SK-N-SH (cell line): ENCODE measurements around the gene ANKRD39. TPM values are rescaled to one million over a fixed set of nuclear protein-coding genes. Genes with fewer than 3 reads are reported as not detected.
"Not testable (repeated sequence)": the region's sequence is repeated elsewhere in the genome, so short reads cannot be mapped to it uniquely, and the experiment has no call there.

Experiments
- CTCF ChIA-PET: fragments of 300-600, 350-600 bp; formaldehyde crosslinking; extraction: SDS; loops from one replicate; lab custom pipeline; 2021; lab: Yijun Ruan, JAX
- POLR2A ChIA-PET: fragments of 350-600 bp; sonication (Branson Sonifier 250); formaldehyde crosslinking; extraction: SDS; loops from one replicate; lab custom pipeline; 2020; ENCODE audit warnings: antibody characterized with exemption, inconsistent platforms; lab: Yijun Ruan, JAX
- DNase-seq: peaks from one replicate; pipeline ENCODE4 v3.0.0; 2012
- H2AFZ ChIP-seq: fragments of 200-600 bp; sonication (generic); 2 replicates; pipeline ENCODE4 v1.8.1; 2016; ENCODE audit warnings: antibody characterized with exemption, mild to moderate bottlenecking, low read depth
- H3F3A ChIP-seq: fragments of 200-600 bp; sonication (generic); replicated peaks from 2 replicates; pipeline ENCODE3; 2016; ENCODE audit warnings: antibody characterized with exemption, mild to moderate bottlenecking; ENCODE audit not compliant: insufficient read depth
- H3K27ac ChIP-seq, 2 experiments: fragments of 200-500 bp in 1 of 2; fragments of 200-600 bp in 1 of 2; sonication (Bioruptor generic) in 1 of 2; sonication (generic), shearing (Covaris generic) in 1 of 2; 2 replicates each; pipeline versions ENCODE4 v1.5.1 to v1.6.1; 2014 to 2016; ENCODE audit warnings: low read depth in 2 of 2, inconsistent platforms in 1 of 2, low read length in 1 of 2, mild to moderate bottlenecking in 1 of 2, mixed read lengths in 1 of 2
- H3K27me3 ChIP-seq: fragments of 200-600 bp; sonication (generic), shearing (Covaris generic); 2 replicates; pipeline ENCODE4 v1.6.1; 2016; ENCODE audit warnings: mixed run types; ENCODE audit not compliant: insufficient read depth
- H3K36me3 ChIP-seq, 2 experiments: fragments of 200-500 bp in 1 of 2; fragments of 200-600 bp in 1 of 2; sonication (Bioruptor generic) in 1 of 2; sonication (generic) in 1 of 2; replicated peaks in 1 of 2; 2 replicates each; pipeline versions ENCODE3 to v1.5.1; 2014 to 2016; ENCODE audit warnings: low read length in 1 of 2, mild to moderate bottlenecking in 1 of 2; ENCODE audit not compliant: insufficient read depth in 2 of 2, control insufficient read depth in 1 of 2
- H3K4me1 ChIP-seq, 2 experiments: fragments of 200-500 bp in 1 of 2; fragments of 200-600 bp in 1 of 2; sonication (Bioruptor generic) in 1 of 2; sonication (generic), shearing (Covaris generic) in 1 of 2; 2 replicates each; pipeline versions ENCODE4 v1.5.1 to v1.6.1; 2014 to 2016; ENCODE audit warnings: low read depth in 1 of 2, low read length in 1 of 2, mixed run types in 1 of 2; ENCODE audit not compliant: insufficient read depth in 2 of 2, control insufficient read depth in 1 of 2
- H3K4me2 ChIP-seq: fragments of 200-600 bp; sonication (generic), shearing (Covaris generic); 2 replicates; pipeline ENCODE4 v1.6.1; 2017; ENCODE audit warnings: mixed run types
- H3K4me3 ChIP-seq, 2 experiments: fragments of 200-500 bp in 1 of 2; fragments of 200-600 bp in 1 of 2; sonication (Bioruptor generic) in 1 of 2; sonication (generic), shearing (Covaris generic) in 1 of 2; 2 replicates each; pipeline versions ENCODE4 v1.5.1 to v1.8.1; 2014 to 2016; ENCODE audit warnings: low read depth in 2 of 2, inconsistent platforms in 1 of 2, low read length in 1 of 2, mild to moderate bottlenecking in 1 of 2, mixed read lengths in 1 of 2, moderate library complexity in 1 of 2
- H3K79me2 ChIP-seq: fragments of 200-600 bp; sonication (generic); 2 replicates; pipeline ENCODE4 v1.8.1; 2017; ENCODE audit warnings: mild to moderate bottlenecking; ENCODE audit not compliant: insufficient read depth
- H3K9ac ChIP-seq: fragments of 200-600 bp; sonication (generic); 2 replicates; pipeline ENCODE4 v1.6.1; 2017; ENCODE audit warnings: mixed run types
- H3K9me2 ChIP-seq: fragments of 200-600 bp; sonication (generic); 2 replicates; pipeline ENCODE4 v1.6.1; 2017; ENCODE audit warnings: mixed run types
- H3K9me3 ChIP-seq: fragments of 200-600 bp; sonication (generic); 2 replicates; pipeline ENCODE4 v1.6.1; 2017; ENCODE audit warnings: mixed run types, mild to moderate bottlenecking, moderate library complexity
- H4K20me1 ChIP-seq: fragments of 200-600 bp; sonication (generic); 2 replicates; pipeline ENCODE4 v1.6.1; 2017; ENCODE audit warnings: mild to moderate bottlenecking, mixed run types; ENCODE audit not compliant: insufficient read depth
- ELF1 ChIP-seq: IDR thresholded peaks from 2 replicates; pipeline ENCODE4 v1.4.0; 2012
- EP300 ChIP-seq, 2 experiments: IDR thresholded peaks; 2 replicates each; pipeline versions ENCODE4 v1.4.0 to v1.6.1; 2012; ENCODE audit warnings: borderline replicate concordance in 1 of 2, low read depth in 1 of 2, low read length in 1 of 2
- FOSL2 ChIP-seq: IDR thresholded peaks from 2 replicates; pipeline ENCODE4 v1.4.0; 2012; ENCODE audit warnings: low read depth, mild to moderate bottlenecking, moderate library complexity, borderline replicate concordance
- GATA2 ChIP-seq: sonication (generic); formaldehyde crosslinking; IDR thresholded peaks from 2 replicates; pipeline ENCODE4 v1.5.0; 2020; ENCODE audit warnings: mild to moderate bottlenecking, missing genetic modification reagents
- MXI1 ChIP-seq: IDR thresholded peaks from 2 replicates; pipeline ENCODE4 v1.6.1; 2012; ENCODE audit warnings: mild to moderate bottlenecking, low read depth, low read length, improper control_type of control experiment
- NFIC ChIP-seq: IDR thresholded peaks from 2 replicates; pipeline ENCODE4 v1.4.0; 2012; ENCODE audit warnings: borderline replicate concordance
- NRF1 ChIP-seq: IDR thresholded peaks from 2 replicates; pipeline ENCODE4 v1.6.1; 2012; ENCODE audit warnings: low read depth, mild to moderate bottlenecking, low read length
- POLR2AphosphoS5 ChIP-seq: IDR thresholded peaks from 2 replicates; pipeline ENCODE4 v1.6.1; 2012; ENCODE audit warnings: low read depth, low read length
- RAD21 ChIP-seq: IDR thresholded peaks from 2 replicates; pipeline ENCODE4 v1.6.1; 2012; ENCODE audit warnings: mild to moderate bottlenecking, low read length
- RFX5 ChIP-seq: IDR thresholded peaks from 2 replicates; pipeline ENCODE4 v1.6.1; 2012; ENCODE audit warnings: mild to moderate bottlenecking, improper control_type of control experiment, low read length
- RXRA ChIP-seq: IDR thresholded peaks from 2 replicates; pipeline ENCODE4 v1.4.0; 2012; ENCODE audit warnings: low read depth, mild to moderate bottlenecking, borderline replicate concordance
- SMC3 ChIP-seq: IDR thresholded peaks from 2 replicates; pipeline ENCODE4 v1.6.1; 2012; ENCODE audit warnings: low read depth, low read length, improper control_type of control experiment
- TAF1 ChIP-seq: IDR thresholded peaks from 2 replicates; pipeline ENCODE4 v1.6.1; 2012; ENCODE audit warnings: low read depth, mild to moderate bottlenecking, low read length, moderate library complexity, borderline replicate concordance
- TCF12 ChIP-seq: IDR thresholded peaks from 2 replicates; pipeline ENCODE4 v1.4.0; 2012
- YY1 ChIP-seq: IDR thresholded peaks from 2 replicates; pipeline ENCODE4 v1.4.0; 2012; ENCODE audit warnings: low read depth, mild to moderate bottlenecking
- WGBS: methylation state at CpG from one replicate; pipeline ENCODE4 v1.1.6; 2017; ENCODE audit warnings: low lambda C conversion rate; 5-methylcytosine and 5-hydroxymethylcytosine counted together
- polyA plus RNA-seq, 3 experiments: library from polyadenylated mRNA; depleted of rRNA; stranded (reverse); fragments of >200 nt; gene quantifications; 2 replicates each; pipeline ENCODE4 v1.2.3, GENCODE V29; 2012
- TF ChIP-seq, protein P1 (sequence below): IDR thresholded peaks from 2 replicates; pipeline ENCODE4 v1.4.0; 2012; ENCODE audit warnings: low read depth, borderline replicate concordance
- TF ChIP-seq, protein P2 (sequence below): IDR thresholded peaks from 2 replicates; pipeline ENCODE4 v1.4.0; 2012; ENCODE audit warnings: low read depth
- TF ChIP-seq, protein P3 (sequence below): IDR thresholded peaks from 2 replicates; pipeline ENCODE4 v1.4.0; 2012; ENCODE audit warnings: low read depth, borderline replicate concordance
- TF ChIP-seq, protein P4 (sequence below): fragments of 150-350 bp; IDR thresholded peaks from 2 replicates; pipeline ENCODE4 v1.6.1; 2016; ENCODE audit warnings: mild to moderate bottlenecking, low read depth, low read length

Gene ANKRD39
- polyA plus RNA-seq, 1 of the 3 experiments (the other 2 are of a cell fraction), result 11.8 TPM

DNA sequence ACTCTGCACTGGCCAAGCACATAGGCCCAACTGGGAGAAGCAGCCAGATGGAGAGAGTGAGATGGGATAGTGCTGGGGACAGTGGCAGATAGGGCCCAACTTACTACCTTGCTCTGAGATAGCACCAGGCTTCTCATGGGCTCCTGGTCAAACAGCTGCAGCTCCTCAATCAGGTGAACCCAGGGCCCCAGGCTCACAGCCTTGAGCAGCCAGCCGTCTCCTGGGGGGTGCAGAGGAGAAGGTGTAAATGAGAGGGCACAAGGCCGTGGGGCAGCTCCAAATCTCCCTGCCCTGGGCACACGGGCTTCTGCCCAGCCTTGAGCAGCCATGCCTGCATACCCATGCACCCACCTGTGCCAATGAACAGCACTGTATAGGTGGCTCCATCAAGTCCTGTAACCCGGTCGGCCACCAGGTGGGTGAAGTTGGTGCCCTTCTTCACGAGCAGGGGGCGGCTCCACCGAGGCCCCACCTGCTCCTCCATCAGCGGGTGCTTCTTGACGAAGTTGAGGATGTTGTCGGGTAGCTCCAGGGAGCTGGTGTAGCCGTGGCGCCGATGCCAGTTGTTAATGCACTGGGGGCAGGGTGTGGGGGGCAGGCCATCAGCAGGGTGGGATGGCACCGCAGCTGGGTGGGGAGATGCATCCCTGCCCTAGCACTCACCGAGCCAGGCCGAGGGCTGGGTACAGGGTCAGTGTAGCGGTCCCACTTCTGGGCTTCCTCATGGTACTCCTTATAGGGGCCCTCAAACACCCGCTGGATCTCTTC, 5.9 kb upstream of the ANKRD39 start:
- 94% methylated on average over 15 of the region's 19 CpGs for WGBS
- peaks cover 12% of the 10 kb centered on the region for H3F3A ChIP-seq
- peaks cover 34% of the 10 kb centered on the region for H3K79me2 ChIP-seq
- peaks cover 30% of the 10 kb centered on the region; the same call in 1 of the 2 replicates for H4K20me1 ChIP-seq
- H3K36me3 ChIP-seq, result peaks cover 5 to 66% of the 10 kb centered on the region in 2 experiments
- CTCF ChIA-PET, result interaction anchor here (0.9 to 6.8 kb wide), 4 partner anchors 12 to 248 kb away, joined by 3 to 93 read pairs (median 3); no protein-coding TSS in a partner anchor
- no peak for DNase-seq
- no peak overlapping the region for H3K4me3 ChIP-seq
- H3K27ac ChIP-seq, result no peak overlapping the region
- no peak overlapping the region for H3K9ac ChIP-seq
- H3K9me3 ChIP-seq, result no peaks in the 10 kb centered on the region
- H3K4me2 ChIP-seq, result no peak overlapping the region
- no peak overlapping the region for H2AFZ ChIP-seq
- no peaks in the 10 kb centered on the region for H3K9me2 ChIP-seq
- H3K4me1 ChIP-seq, result peaks cover 0 to 22% of the 10 kb centered on the region in 2 experiments; a peak in 1 of 4 replicates
- POLR2A ChIA-PET, result interaction anchor here (0.6 kb wide), 1 partner anchor 63 kb away, joined by 4 read pairs; no protein-coding TSS in a partner anchor
- H3K27me3 ChIP-seq, result no peaks in the 10 kb centered on the region
- no peak for TF ChIP-seq SMC3
- no peak for TF ChIP-seq MXI1
- TF ChIP-seq RXRA, result no peak
- TF ChIP-seq, protein P1, sequence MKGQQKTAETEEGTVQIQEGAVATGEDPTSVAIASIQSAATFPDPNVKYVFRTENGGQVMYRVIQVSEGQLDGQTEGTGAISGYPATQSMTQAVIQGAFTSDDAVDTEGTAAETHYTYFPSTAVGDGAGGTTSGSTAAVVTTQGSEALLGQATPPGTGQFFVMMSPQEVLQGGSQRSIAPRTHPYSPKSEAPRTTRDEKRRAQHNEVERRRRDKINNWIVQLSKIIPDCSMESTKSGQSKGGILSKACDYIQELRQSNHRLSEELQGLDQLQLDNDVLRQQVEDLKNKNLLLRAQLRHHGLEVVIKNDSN, result no peak
- TF ChIP-seq, protein P2, sequence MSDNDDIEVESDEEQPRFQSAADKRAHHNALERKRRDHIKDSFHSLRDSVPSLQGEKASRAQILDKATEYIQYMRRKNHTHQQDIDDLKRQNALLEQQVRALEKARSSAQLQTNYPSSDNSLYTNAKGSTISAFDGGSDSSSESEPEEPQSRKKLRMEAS, result no peak
- TF ChIP-seq RAD21, result no peak
- no peak for TF ChIP-seq FOSL2
- TF ChIP-seq YY1, result no peak
- no peak for TF ChIP-seq NRF1
- no peak for TF ChIP-seq RFX5
- no peak for TF ChIP-seq TAF1
- TF ChIP-seq GATA2, result no peak
- TF ChIP-seq POLR2AphosphoS5, result no peak
- no peak for TF ChIP-seq EP300 (IDR thresholded peaks at IDR 0.05; ENCODE audit: borderline replicate concordance in 1 of 2, low read depth in 1 of 2, low read length in 1 of 2)
- no peak for TF ChIP-seq TCF12
- TF ChIP-seq, protein P3, sequence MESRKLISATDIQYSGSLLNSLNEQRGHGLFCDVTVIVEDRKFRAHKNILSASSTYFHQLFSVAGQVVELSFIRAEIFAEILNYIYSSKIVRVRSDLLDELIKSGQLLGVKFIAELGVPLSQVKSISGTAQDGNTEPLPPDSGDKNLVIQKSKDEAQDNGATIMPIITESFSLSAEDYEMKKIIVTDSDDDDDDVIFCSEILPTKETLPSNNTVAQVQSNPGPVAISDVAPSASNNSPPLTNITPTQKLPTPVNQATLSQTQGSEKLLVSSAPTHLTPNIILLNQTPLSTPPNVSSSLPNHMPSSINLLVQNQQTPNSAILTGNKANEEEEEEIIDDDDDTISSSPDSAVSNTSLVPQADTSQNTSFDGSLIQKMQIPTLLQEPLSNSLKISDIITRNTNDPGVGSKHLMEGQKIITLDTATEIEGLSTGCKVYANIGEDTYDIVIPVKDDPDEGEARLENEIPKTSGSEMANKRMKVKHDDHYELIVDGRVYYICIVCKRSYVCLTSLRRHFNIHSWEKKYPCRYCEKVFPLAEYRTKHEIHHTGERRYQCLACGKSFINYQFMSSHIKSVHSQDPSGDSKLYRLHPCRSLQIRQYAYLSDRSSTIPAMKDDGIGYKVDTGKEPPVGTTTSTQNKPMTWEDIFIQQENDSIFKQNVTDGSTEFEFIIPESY, result no peak
- no peak for TF ChIP-seq ELF1
- TF ChIP-seq NFIC, result no peak
- TF ChIP-seq, protein P4, sequence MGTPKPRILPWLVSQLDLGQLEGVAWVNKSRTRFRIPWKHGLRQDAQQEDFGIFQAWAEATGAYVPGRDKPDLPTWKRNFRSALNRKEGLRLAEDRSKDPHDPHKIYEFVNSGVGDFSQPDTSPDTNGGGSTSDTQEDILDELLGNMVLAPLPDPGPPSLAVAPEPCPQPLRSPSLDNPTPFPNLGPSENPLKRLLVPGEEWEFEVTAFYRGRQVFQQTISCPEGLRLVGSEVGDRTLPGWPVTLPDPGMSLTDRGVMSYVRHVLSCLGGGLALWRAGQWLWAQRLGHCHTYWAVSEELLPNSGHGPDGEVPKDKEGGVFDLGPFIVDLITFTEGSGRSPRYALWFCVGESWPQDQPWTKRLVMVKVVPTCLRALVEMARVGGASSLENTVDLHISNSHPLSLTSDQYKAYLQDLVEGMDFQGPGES, result no peak

DNA sequence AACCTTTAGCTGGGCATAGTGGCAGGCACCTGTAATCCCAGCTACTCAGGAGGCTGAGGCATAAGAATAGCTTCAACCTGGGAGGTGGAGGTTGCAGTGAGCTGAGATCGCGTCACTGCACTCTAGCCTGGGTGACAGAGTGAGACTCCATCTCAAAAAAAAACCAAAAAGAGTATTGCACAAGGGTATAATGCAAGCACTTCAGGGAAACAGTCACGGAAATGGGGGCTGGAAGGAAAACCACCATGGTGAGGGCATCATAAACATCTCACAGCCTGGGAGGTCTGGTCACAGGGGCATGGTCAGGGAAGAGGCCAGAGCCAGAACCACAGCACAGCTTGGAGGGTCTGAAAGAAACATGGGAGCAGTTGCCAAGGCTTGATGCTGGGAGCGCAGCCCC, 5.2 kb upstream of the ANKRD39 start:
- H3F3A ChIP-seq, result peaks cover 17% of the 10 kb centered on the region
- not testable (repeated sequence) for H3K4me3 ChIP-seq, H2AFZ ChIP-seq, DNase-seq, H3K27me3 ChIP-seq, H3K9me3 ChIP-seq, H3K27ac ChIP-seq, H3K4me2 ChIP-seq, H3K9ac ChIP-seq, H3K9me2 ChIP-seq
- 94% methylated on average over 4 of the region's 4 CpGs for WGBS
- H3K4me1 ChIP-seq, result peaks cover 0 to 25% of the 10 kb centered on the region in 2 experiments; a peak in 1 of 4 replicates
- POLR2A ChIA-PET, result interaction anchor here (0.6 kb wide), 1 partner anchor 62 kb away, joined by 4 read pairs; no protein-coding TSS in a partner anchor
- CTCF ChIA-PET, result interaction anchor here (1.1 to 8.1 kb wide), 2 partner anchors 13 to 89 kb away, joined by 3 to 332 read pairs; no protein-coding TSS in a partner anchor
- peaks cover 5 to 66% of the 10 kb centered on the region in 2 experiments for H3K36me3 ChIP-seq
- H4K20me1 ChIP-seq, result peaks cover 30% of the 10 kb centered on the region; the same call in 1 of the 2 replicates
- H3K79me2 ChIP-seq, result peaks cover 27% of the 10 kb centered on the region
